ENCODE data around the gene ABCC9. TPM values are rescaled to one million over a fixed set of nuclear protein-coding genes. Genes with fewer than 3 reads are reported as not detected.

ABCC9 gene
- polyA plus RNA-seq, 1 of the 3 experiments (the other 2 are of a cell fraction), result 0.02 TPM

DNA sequence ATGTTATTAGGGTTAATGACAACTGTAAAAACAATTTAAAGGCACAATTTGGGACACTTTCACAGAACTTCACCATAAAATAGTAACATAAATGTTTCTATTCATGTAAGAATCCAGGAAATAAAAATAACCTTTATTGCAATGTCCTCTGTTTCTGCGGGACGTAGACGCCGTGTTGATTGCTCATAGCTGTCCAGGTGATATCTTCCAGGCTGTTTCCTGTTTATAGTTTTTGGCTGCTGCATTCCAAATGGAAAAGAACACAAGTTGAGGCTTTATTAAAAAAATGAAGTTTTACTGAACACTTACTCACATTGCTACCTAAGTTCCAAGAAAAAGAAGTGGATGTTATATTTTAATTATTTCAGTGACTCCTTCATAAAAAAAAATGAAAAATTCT is 58.6 kb downstream of the ABCC9 start:
- Histone ChIP-seq H3K27me3 (ENCODE audit: insufficient read depth) (no peaks in the 10 kb centered on the region), H3K9me2 (no peaks in the 10 kb centered on the region), H3K9ac (no peak overlapping the region), H3K4me3 (ENCODE audit: low read depth in 2 of 2, low read length in 1 of 2) (no peak overlapping the region), H2AFZ (ENCODE audit: low read depth) (no peak overlapping the region), H3K79me2 (ENCODE audit: insufficient read depth) (no peaks in the 10 kb centered on the region), H3K36me3 (replicated peaks in 1 of 2; ENCODE audit: control insufficient read depth in 1 of 2, insufficient read depth in 2 of 2, low read length in 1 of 2) (no peaks in the 10 kb centered on the region), H4K20me1 (ENCODE audit: insufficient read depth) (no peaks in the 10 kb centered on the region), H3K4me2 (no peak overlapping the region), H3K4me1 (ENCODE audit: control insufficient read depth in 1 of 2, insufficient read depth in 2 of 2, low read depth in 1 of 2, low read length in 1 of 2) (no peaks in the 10 kb centered on the region), H3F3A (replicated peaks; ENCODE audit: insufficient read depth) (no peaks in the 10 kb centered on the region), H3K27ac (ENCODE audit: low read depth in 2 of 2, low read length in 1 of 2) (no peak overlapping the region), H3K9me3 (no peaks in the 10 kb centered on the region)
- TF ChIP-seq GABPA (IDR thresholded peaks at IDR 0.05; ENCODE audit: low read depth), result no peak
- TF ChIP-seq SMC3 (IDR thresholded peaks at IDR 0.05; ENCODE audit: low read depth, low read length), result no peak
- no peak for TF ChIP-seq MXI1 (IDR thresholded peaks at IDR 0.05; ENCODE audit: low read depth, low read length)
- no peak for TF ChIP-seq RXRA (IDR thresholded peaks at IDR 0.05; ENCODE audit: borderline replicate concordance, low read depth)
- no peak for TF ChIP-seq RFX5 (IDR thresholded peaks at IDR 0.05; ENCODE audit: low read length)
- TF ChIP-seq MEF2A (IDR thresholded peaks at IDR 0.05; ENCODE audit: borderline replicate concordance, low read depth), result no peak
- TF ChIP-seq FOXJ3 (CRISPR knock-in tag; IDR thresholded peaks at IDR 0.05), result no peak
- TF ChIP-seq CTCF (IDR thresholded peaks at IDR 0.05), result no peak
- TF ChIP-seq, protein P1, sequence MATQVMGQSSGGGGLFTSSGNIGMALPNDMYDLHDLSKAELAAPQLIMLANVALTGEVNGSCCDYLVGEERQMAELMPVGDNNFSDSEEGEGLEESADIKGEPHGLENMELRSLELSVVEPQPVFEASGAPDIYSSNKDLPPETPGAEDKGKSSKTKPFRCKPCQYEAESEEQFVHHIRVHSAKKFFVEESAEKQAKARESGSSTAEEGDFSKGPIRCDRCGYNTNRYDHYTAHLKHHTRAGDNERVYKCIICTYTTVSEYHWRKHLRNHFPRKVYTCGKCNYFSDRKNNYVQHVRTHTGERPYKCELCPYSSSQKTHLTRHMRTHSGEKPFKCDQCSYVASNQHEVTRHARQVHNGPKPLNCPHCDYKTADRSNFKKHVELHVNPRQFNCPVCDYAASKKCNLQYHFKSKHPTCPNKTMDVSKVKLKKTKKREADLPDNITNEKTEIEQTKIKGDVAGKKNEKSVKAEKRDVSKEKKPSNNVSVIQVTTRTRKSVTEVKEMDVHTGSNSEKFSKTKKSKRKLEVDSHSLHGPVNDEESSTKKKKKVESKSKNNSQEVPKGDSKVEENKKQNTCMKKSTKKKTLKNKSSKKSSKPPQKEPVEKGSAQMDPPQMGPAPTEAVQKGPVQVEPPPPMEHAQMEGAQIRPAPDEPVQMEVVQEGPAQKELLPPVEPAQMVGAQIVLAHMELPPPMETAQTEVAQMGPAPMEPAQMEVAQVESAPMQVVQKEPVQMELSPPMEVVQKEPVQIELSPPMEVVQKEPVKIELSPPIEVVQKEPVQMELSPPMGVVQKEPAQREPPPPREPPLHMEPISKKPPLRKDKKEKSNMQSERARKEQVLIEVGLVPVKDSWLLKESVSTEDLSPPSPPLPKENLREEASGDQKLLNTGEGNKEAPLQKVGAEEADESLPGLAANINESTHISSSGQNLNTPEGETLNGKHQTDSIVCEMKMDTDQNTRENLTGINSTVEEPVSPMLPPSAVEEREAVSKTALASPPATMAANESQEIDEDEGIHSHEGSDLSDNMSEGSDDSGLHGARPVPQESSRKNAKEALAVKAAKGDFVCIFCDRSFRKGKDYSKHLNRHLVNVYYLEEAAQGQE (IDR thresholded peaks at IDR 0.05; ENCODE audit: low read depth, low read length), result no peak
- TF ChIP-seq IRF3 (IDR thresholded peaks at IDR 0.05; ENCODE audit: low read depth, low read length), result no peak
- no peak for TF ChIP-seq JUND (IDR thresholded peaks at IDR 0.05)
- TF ChIP-seq, protein P2, sequence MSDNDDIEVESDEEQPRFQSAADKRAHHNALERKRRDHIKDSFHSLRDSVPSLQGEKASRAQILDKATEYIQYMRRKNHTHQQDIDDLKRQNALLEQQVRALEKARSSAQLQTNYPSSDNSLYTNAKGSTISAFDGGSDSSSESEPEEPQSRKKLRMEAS (IDR thresholded peaks at IDR 0.05; ENCODE audit: low read depth), result no peak
- no peak for TF ChIP-seq USF2 (IDR thresholded peaks at IDR 0.05; ENCODE audit: borderline replicate concordance, low read depth, low read length)
- TF ChIP-seq PBX3 (IDR thresholded peaks at IDR 0.05), result no peak
- TF ChIP-seq, protein P3, sequence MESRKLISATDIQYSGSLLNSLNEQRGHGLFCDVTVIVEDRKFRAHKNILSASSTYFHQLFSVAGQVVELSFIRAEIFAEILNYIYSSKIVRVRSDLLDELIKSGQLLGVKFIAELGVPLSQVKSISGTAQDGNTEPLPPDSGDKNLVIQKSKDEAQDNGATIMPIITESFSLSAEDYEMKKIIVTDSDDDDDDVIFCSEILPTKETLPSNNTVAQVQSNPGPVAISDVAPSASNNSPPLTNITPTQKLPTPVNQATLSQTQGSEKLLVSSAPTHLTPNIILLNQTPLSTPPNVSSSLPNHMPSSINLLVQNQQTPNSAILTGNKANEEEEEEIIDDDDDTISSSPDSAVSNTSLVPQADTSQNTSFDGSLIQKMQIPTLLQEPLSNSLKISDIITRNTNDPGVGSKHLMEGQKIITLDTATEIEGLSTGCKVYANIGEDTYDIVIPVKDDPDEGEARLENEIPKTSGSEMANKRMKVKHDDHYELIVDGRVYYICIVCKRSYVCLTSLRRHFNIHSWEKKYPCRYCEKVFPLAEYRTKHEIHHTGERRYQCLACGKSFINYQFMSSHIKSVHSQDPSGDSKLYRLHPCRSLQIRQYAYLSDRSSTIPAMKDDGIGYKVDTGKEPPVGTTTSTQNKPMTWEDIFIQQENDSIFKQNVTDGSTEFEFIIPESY (IDR thresholded peaks at IDR 0.05; ENCODE audit: borderline replicate concordance, low read depth), result no peak
- no peak for TF ChIP-seq EP300 (IDR thresholded peaks at IDR 0.05; ENCODE audit: borderline replicate concordance in 1 of 2, low read depth in 1 of 2, low read length in 1 of 2)
- no peak for TF ChIP-seq POLR2AphosphoS5 (IDR thresholded peaks at IDR 0.05; ENCODE audit: low read depth, low read length)
- TF ChIP-seq ELF1 (IDR thresholded peaks at IDR 0.05), result no peak
- POLR2A ChIA-PET, result no interaction called here
- no peak for DNase-seq
- CTCF ChIA-PET, result no interaction called here
- WGBS (ENCODE audit: low lambda C conversion rate), result 30% methylated on average over 4 of the region's 4 CpGs
